ENCODE results near the gene TRERF1.
A peak's percentile ranks its signal among the peaks of the same experiment; 100 is the strongest.

The TRERF1 gene

GRCh38 chr6:42179261-42179944, 272.3 kb downstream of the TRERF1 start:
- no peaks in the 10 kb centered on the region for H3K9me3 ChIP-seq (ENCODE audit: control insufficient read depth, low read depth, low read length)
- H3K27ac ChIP-seq (ENCODE audit: low read length) = no peak overlapping the region
- H3K36me3 ChIP-seq (ENCODE audit: control insufficient read depth, low read depth, low read length) = no peaks in the 10 kb centered on the region
- no peak overlapping the region for H3K4me3 ChIP-seq (ENCODE audit: low read length)
- no peak overlapping the region for H3K9ac ChIP-seq (ENCODE audit: low read length)
- peaks cover 16% of the 10 kb centered on the region for H3K4me1 ChIP-seq (ENCODE audit: control insufficient read depth, low read depth, low read length)
- no peaks in the 10 kb centered on the region for H3K27me3 ChIP-seq (ENCODE audit: control insufficient read depth, insufficient read depth, low read length)

- Histone ChIP-seq H3K4me3 (ENCODE audit: low read length) (peak overlapping the region; percentile 53), H3K4me1 (ENCODE audit: control insufficient read depth, low read depth, low read length) (peaks cover 16% of the 10 kb centered on the region), H3K27ac (ENCODE audit: low read length) (no peak overlapping the region), H3K27me3 (ENCODE audit: control insufficient read depth, insufficient read depth, low read length) (no peaks in the 10 kb centered on the region), H3K9ac (ENCODE audit: low read length) (peak overlapping the region; percentile 33), H3K36me3 (ENCODE audit: control insufficient read depth, low read depth, low read length) (no peaks in the 10 kb centered on the region), H3K9me3 (ENCODE audit: control insufficient read depth, low read depth, low read length) (no peaks in the 10 kb centered on the region)
Observed at GRCh38 chr6:42177514-42178364, 274.0 kb downstream of the TRERF1 start.

- H3K36me3 ChIP-seq (ENCODE audit: control insufficient read depth, low read depth, low read length) = no peaks in the 10 kb centered on the region
- no peak overlapping the region for H3K27ac ChIP-seq (ENCODE audit: low read length)
- peak overlapping the region; percentile 33 for H3K9ac ChIP-seq (ENCODE audit: low read length)
- H3K4me1 ChIP-seq (ENCODE audit: control insufficient read depth, low read depth, low read length) = peaks cover 16% of the 10 kb centered on the region
- H3K9me3 ChIP-seq (ENCODE audit: control insufficient read depth, low read depth, low read length) = no peaks in the 10 kb centered on the region
- H3K4me3 ChIP-seq (ENCODE audit: low read length) = peak overlapping the region; percentile 53
- H3K27me3 ChIP-seq (ENCODE audit: control insufficient read depth, insufficient read depth, low read length) = no peaks in the 10 kb centered on the region
Observed at GRCh38 chr6:42176981-42177380, 274.7 kb downstream of the TRERF1 start.

GRCh38 chr6:42175860-42176259, 275.9 kb downstream of the TRERF1 start:
- Histone ChIP-seq H3K27ac (ENCODE audit: low read length) (no peak overlapping the region), H3K36me3 (ENCODE audit: control insufficient read depth, low read depth, low read length) (no peaks in the 10 kb centered on the region), H3K27me3 (ENCODE audit: control insufficient read depth, insufficient read depth, low read length) (no peaks in the 10 kb centered on the region), H3K4me3 (ENCODE audit: low read length) (no peak overlapping the region), H3K9me3 (ENCODE audit: control insufficient read depth, low read depth, low read length) (no peaks in the 10 kb centered on the region), H3K4me1 (ENCODE audit: control insufficient read depth, low read depth, low read length) (peaks cover 16% of the 10 kb centered on the region), H3K9ac (ENCODE audit: low read length) (no peak overlapping the region)

Measured in iPS-18a (cell line).